H1 (cell line): ENCODE results near the gene KCND3.

Experiments
- ATF3 ChIP-seq: IDR thresholded peaks from 2 replicates; pipeline ENCODE4 v1.6.1; 2011; ENCODE audit warnings: low read depth, mild to moderate bottlenecking, low read length; ENCODE audit not compliant: insufficient read depth
- CTCF ChIP-seq, 3 experiments: IDR thresholded peaks; 1 replicate in 2 of 3; 2 replicates in 1 of 3; pipeline versions ENCODE4 v1.5.1 to v1.6.1; 2011; ENCODE audit warnings: low read length in 3 of 3, mild to moderate bottlenecking in 3 of 3, inconsistent platforms in 2 of 3, low read depth in 1 of 3, moderate library complexity in 1 of 3; ENCODE audit not compliant: insufficient read depth in 1 of 3; ENCODE audit errors: control extremely low read depth in 1 of 3

GRCh38 chr1:111805251-111805650, 184.2 kb downstream of the KCND3 start:
- TF ChIP-seq CTCF (IDR thresholded peaks at IDR 0.05; ENCODE audit: control extremely low read depth in 1 of 3, insufficient read depth in 1 of 3, low read depth in 1 of 3, low read length in 3 of 3) (no peak), ATF3 (no peak)
